Stimulated activated CD8-positive, alpha-beta memory T cell treated with anti-CD3 and anti-CD28 coated beads, Interleukin-2, amount 100 ng/mL, for 1 hour (primary cell): ENCODE results near the gene DAAM2.

ENCODE experiments used
- DNase-seq, 2 donors: peaks; one replicate each; pipeline ENCODE4 v3.0.0-alpha.2; 2020; ENCODE audit warnings: low read depth in 2 of 2

The DAAM2 gene

GRCh38 chr6:39787322-39787721 lies 4.9 kb upstream of the DAAM2 start:
- DNase-seq, result no peak

GRCh38 chr6:39790772-39791171 lies 1.4 kb upstream of the DAAM2 start:
- no peak for DNase-seq

- DNase-seq, result no peak
Measured at GRCh38 chr6:39791311-39791710, 865 bp upstream of the DAAM2 start.

- DNase-seq, result no peak
Measured at GRCh38 chr6:39792540-39793450, 619 bp downstream of the DAAM2 start.

- no peak for DNase-seq
Measured at GRCh38 chr6:39793516-39793915, 1.3 kb downstream of the DAAM2 start.

GRCh38 chr6:39794231-39794630 lies 2.1 kb downstream of the DAAM2 start:
- DNase-seq, result no peak

- no peak for DNase-seq
Measured at GRCh38 chr6:39797751-39798150, 5.6 kb downstream of the DAAM2 start.

- no peak for DNase-seq
Measured at GRCh38 chr6:39800034-39801032, 8.2 kb downstream of the DAAM2 start.

GRCh38 chr6:39801456-39802251 lies 9.5 kb downstream of the DAAM2 start:
- DNase-seq, result no peak

- no peak for DNase-seq
Measured at GRCh38 chr6:39803872-39804271, 11.7 kb downstream of the DAAM2 start.

- no peak for DNase-seq
Measured at GRCh38 chr6:39804466-39805065, 12.4 kb downstream of the DAAM2 start.

GRCh38 chr6:39806278-39806677 lies 14.1 kb downstream of the DAAM2 start:
- no peak for DNase-seq

GRCh38 chr6:39808346-39808745 lies 16.2 kb downstream of the DAAM2 start:
- DNase-seq, result no peak

GRCh38 chr6:39808964-39809363 lies 16.8 kb downstream of the DAAM2 start:
- DNase-seq, result no peak

- DNase-seq, result no peak
Measured at GRCh38 chr6:39811835-39812345, 19.7 kb downstream of the DAAM2 start.

GRCh38 chr6:39812496-39812852 lies 20.3 kb downstream of the DAAM2 start:
- no peak for DNase-seq

GRCh38 chr6:39812853-39813533 lies 20.8 kb downstream of the DAAM2 start:
- DNase-seq, result no peak

- no peak for DNase-seq
Measured at GRCh38 chr6:39814236-39814635, 22.1 kb downstream of the DAAM2 start.

- no peak for DNase-seq
Measured at GRCh38 chr6:39815356-39815755, 23.2 kb downstream of the DAAM2 start.

GRCh38 chr6:39816747-39817146 lies 24.6 kb downstream of the DAAM2 start:
- DNase-seq, result no peak

GRCh38 chr6:39818695-39819094 lies 26.5 kb downstream of the DAAM2 start:
- DNase-seq, result no peak
